A549 (cell line): ENCODE measurements around the gene NBPF12.
"Not testable (repeated sequence)": the region's sequence is repeated elsewhere in the genome, so short reads cannot be mapped to it uniquely, and the experiment has no call there.

Experiments used
- BHLHE40 ChIP-seq: IDR thresholded peaks from 2 replicates; pipeline ENCODE4 v1.6.1; 2012; ENCODE audit warnings: low read depth, low read length, inconsistent platforms
- CBX2 ChIP-seq: fragments of 200-600 bp; sonication (generic); IDR thresholded peaks from 2 replicates; pipeline ENCODE4 v1.6.1; 2016; ENCODE audit warnings: low read depth, mild to moderate bottlenecking, borderline replicate concordance
- CTCF ChIP-seq: fragments of >200 bp; sonication (Bioruptor Twin); formaldehyde crosslinking; IDR thresholded peaks from 3 replicates; pipeline ENCODE4 v1.5.1; 2016
- EP300 ChIP-seq, 2 experiments: fragments of >200 bp; sonication (Bioruptor Twin); formaldehyde crosslinking; IDR thresholded peaks; 2 replicates in 1 of 2; 3 replicates in 1 of 2; pipeline ENCODE4 v1.6.1; 2016 to 2017
- ESRRA ChIP-seq: fragments of 150-350 bp; IDR thresholded peaks from 2 replicates; pipeline ENCODE4 v1.6.1; 2014; ENCODE audit warnings: mild to moderate bottlenecking, low read length, borderline replicate concordance
- HMGXB4 ChIP-seq: fragments of 250-450 bp; sonication (Bioruptor Pico); IDR thresholded peaks from 2 replicates; pipeline ENCODE4 v1.5.0; 2021; ENCODE audit warnings: mild to moderate bottlenecking, moderate library complexity, borderline replicate concordance
- KDM1A ChIP-seq: fragments of 200-600 bp; sonication (generic); IDR thresholded peaks from 2 replicates; pipeline ENCODE4 v1.6.1; 2016; ENCODE audit warnings: low read depth, mild to moderate bottlenecking
- NR3C1 ChIP-seq: fragments of >200 bp; sonication (Bioruptor Twin); formaldehyde crosslinking; IDR thresholded peaks from 3 replicates; pipeline ENCODE4 v1.6.1; 2017
- POLR2A ChIP-seq: IDR thresholded peaks from 2 replicates; pipeline ENCODE4 v1.6.1; 2012; ENCODE audit warnings: mild to moderate bottlenecking, low read length
- RCOR1 ChIP-seq: fragments of 150-350 bp; IDR thresholded peaks from 2 replicates; pipeline ENCODE4 v1.6.1; 2014; ENCODE audit warnings: antibody characterized with exemption, low read length, low read depth
- REST ChIP-seq: fragments of 200-600 bp; sonication (generic); IDR thresholded peaks from 2 replicates; pipeline ENCODE4 v1.6.1; 2016; ENCODE audit warnings: antibody characterized with exemption, mild to moderate bottlenecking, moderate library complexity
- RFX5 ChIP-seq: fragments of 450-650 bp; IDR thresholded peaks from 2 replicates; pipeline ENCODE4 v1.7.1; 2014; ENCODE audit warnings: antibody characterized with exemption, mild to moderate bottlenecking, moderate library complexity
- ZSCAN20 ChIP-seq: fragments of 250-450 bp; sonication (Bioruptor Pico); IDR thresholded peaks from 2 replicates; pipeline ENCODE4 v1.8.0; 2022; ENCODE audit warnings: mild to moderate bottlenecking, moderate library complexity

- not testable (repeated sequence) for TF ChIP-seq CTCF; REST; POLR2A; EP300 (IDR thresholded peaks at IDR 0.05); ESRRA; RCOR1; BHLHE40; KDM1A; ZSCAN20 (CRISPR knock-in tag); RFX5; HMGXB4 (CRISPR knock-in tag); CBX2; NR3C1
These were observed 49.4 kb downstream of the NBPF12 start for GRCh38 chr1:146987502-146987901.
